ENCODE measurements around the gene ZNG1F. TPM values are rescaled to one million over a fixed set of nuclear protein-coding genes. Genes with fewer than 3 reads are reported as not detected.
A peak's percentile ranks its signal among the peaks of the same experiment; 100 is the strongest.
"Not testable (repeated sequence)": the region's sequence is repeated elsewhere in the genome, so short reads cannot be mapped to it uniquely, and the experiment has no call there.

Gene ZNG1F
- total RNA-seq, 1 donor from 2014 or later, result 14.2 TPM

DNA sequence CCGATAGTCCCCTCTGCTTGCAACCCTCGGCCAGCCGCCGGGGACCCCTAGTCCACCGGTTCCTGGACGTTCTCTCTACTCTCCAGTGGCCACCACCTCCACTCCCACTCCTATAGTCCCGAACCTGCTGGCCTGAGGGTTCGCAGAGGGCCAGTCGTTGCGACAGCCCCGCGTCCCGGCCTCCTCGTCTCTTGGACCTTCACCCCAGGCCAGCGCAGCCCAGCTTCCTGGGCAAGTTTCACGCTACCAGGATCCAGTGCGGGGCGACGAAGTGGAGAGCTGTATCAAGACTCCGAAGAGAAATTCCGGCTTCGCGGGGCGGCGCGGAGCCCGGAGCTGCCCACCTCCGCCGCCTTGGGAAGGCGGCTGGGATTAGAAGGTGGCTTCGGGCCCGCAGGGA lies 65.7 kb downstream of the ZNG1F start:
- H3K79me2 ChIP-seq (ENCODE audit: low read depth); H3K4me1 ChIP-seq; H3K27me3 Mint-ChIP-seq (ENCODE audit: insufficient read depth, low read depth); DNase-seq (ENCODE audit: low spot score); H3K4me1 Mint-ChIP-seq; H3K4me3 ChIP-seq; H3K36me3 ChIP-seq; H3K9me3 ChIP-seq (ENCODE audit: low read depth); H3K27ac ChIP-seq; H2AFZ ChIP-seq (replicated peaks); H3K4me2 ChIP-seq; H3K9me3 Mint-ChIP-seq; H4K20me1 ChIP-seq (ENCODE audit: low read depth); H3K36me3 Mint-ChIP-seq; H3F3A ChIP-seq (ENCODE audit: low read depth); H3K4me3 Mint-ChIP-seq; H3K27ac Mint-ChIP-seq; H3K9ac ChIP-seq: not testable (repeated sequence)
- TF ChIP-seq EZH2 (IDR thresholded peaks at IDR 0.05) (peak; percentile 16), EZH2phosphoT487 (IDR thresholded peaks at IDR 0.05) (peak; percentile 28)
- H3K27me3 ChIP-seq, result peaks cover 51% of the 10 kb centered on the region

GRCh38 chr9:41120696-41121095 lies 68.4 kb downstream of the ZNG1F start:
- H3K27ac Mint-ChIP-seq; H3K9me3 ChIP-seq (ENCODE audit: low read depth); H3K27ac ChIP-seq; H3K36me3 Mint-ChIP-seq; H3K36me3 ChIP-seq; H3K4me2 ChIP-seq; H3K4me1 ChIP-seq; H3K4me1 Mint-ChIP-seq; H4K20me1 ChIP-seq (ENCODE audit: low read depth); H3K27me3 Mint-ChIP-seq (ENCODE audit: insufficient read depth, low read depth); H3F3A ChIP-seq (ENCODE audit: low read depth); H3K79me2 ChIP-seq (ENCODE audit: low read depth); H3K4me3 Mint-ChIP-seq; H3K9ac ChIP-seq; H3K9me3 Mint-ChIP-seq; H2AFZ ChIP-seq (replicated peaks); DNase-seq (ENCODE audit: low spot score); H3K4me3 ChIP-seq: not testable (repeated sequence)
- peaks cover 55% of the 10 kb centered on the region for H3K27me3 ChIP-seq

DNA sequence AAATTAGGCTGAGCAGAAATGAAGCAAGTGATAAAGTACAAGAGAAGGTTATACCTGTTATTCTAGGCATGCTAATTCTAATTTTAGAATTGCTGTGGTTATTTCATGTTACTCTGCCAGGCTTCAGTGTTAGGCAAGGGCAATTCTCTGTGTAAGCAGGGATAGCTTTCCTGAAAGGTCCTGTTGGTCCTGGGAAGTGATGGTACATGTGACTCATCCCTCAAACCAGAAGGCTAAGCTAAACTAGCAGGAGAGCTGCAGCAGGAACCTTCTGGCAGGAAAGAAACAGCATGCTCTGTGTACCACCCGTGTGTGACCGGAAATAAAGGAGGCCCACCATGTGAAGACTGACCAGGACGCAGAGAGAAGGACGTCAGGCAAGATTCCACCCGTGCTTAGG lies 69.4 kb downstream of the ZNG1F start:
- H3K4me3 Mint-ChIP-seq; H3K27me3 Mint-ChIP-seq (ENCODE audit: insufficient read depth, low read depth); H3K27ac ChIP-seq; H3F3A ChIP-seq (ENCODE audit: low read depth); H3K4me2 ChIP-seq; H3K9ac ChIP-seq; DNase-seq (ENCODE audit: low spot score); H3K4me3 ChIP-seq; H2AFZ ChIP-seq (replicated peaks); H4K20me1 ChIP-seq (ENCODE audit: low read depth); H3K4me1 ChIP-seq; H3K79me2 ChIP-seq (ENCODE audit: low read depth); H3K4me1 Mint-ChIP-seq; H3K36me3 Mint-ChIP-seq; H3K36me3 ChIP-seq; H3K9me3 Mint-ChIP-seq; H3K9me3 ChIP-seq (ENCODE audit: low read depth); H3K27ac Mint-ChIP-seq: not testable (repeated sequence)
- peaks cover 49% of the 10 kb centered on the region for H3K27me3 ChIP-seq

DNA sequence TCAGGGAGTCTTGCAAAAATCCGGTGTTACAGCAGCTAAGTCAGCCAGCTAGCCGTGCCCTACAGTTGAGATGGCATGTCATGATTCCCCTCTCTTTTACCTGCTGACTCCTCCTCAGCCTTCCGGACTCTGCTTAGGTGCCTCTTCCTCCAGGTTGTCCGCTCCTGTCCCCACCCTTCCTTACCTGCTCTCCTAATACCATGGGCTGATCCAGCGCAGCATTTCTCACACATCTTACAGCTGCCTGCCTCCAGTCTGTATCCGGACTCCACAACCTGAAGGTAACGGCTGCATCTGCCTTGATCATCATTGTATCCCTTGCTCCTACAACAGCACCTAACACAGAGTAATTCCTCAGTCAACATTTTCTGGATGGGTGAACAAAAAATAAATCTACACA lies 69.8 kb downstream of the ZNG1F start:
- H3K4me3 Mint-ChIP-seq; H3F3A ChIP-seq (ENCODE audit: low read depth); H3K36me3 ChIP-seq; H3K4me2 ChIP-seq; H3K4me1 Mint-ChIP-seq; H3K4me1 ChIP-seq; H3K27ac ChIP-seq; H3K4me3 ChIP-seq; H3K9me3 Mint-ChIP-seq; H3K36me3 Mint-ChIP-seq; H2AFZ ChIP-seq (replicated peaks); H3K9ac ChIP-seq; DNase-seq (ENCODE audit: low spot score); H3K9me3 ChIP-seq (ENCODE audit: low read depth); H4K20me1 ChIP-seq (ENCODE audit: low read depth); H3K27me3 Mint-ChIP-seq (ENCODE audit: insufficient read depth, low read depth); H3K79me2 ChIP-seq (ENCODE audit: low read depth); H3K27ac Mint-ChIP-seq: not testable (repeated sequence)
- H3K27me3 ChIP-seq, result peaks cover 46% of the 10 kb centered on the region

DNA sequence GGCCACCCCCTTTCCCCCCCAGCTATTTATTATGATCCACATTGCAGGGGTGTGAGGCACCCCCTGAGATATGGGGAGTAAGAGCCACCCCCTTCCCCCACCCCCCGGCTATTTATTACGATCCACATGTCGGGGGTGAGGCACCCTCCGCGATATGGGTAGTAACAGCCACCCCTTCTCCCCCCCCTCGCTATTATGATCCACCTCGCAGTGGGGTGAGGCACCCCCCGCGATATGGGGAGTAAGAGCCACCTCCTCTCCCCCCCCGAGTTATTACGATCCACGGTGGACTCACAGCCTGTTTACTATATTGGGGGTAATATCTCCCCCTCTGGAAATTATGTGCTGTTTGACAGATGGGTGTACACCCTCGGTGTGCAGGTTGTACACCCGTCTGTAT lies 75.8 kb downstream of the ZNG1F start:
- not testable (repeated sequence) for H4K20me1 ChIP-seq (ENCODE audit: low read depth); H3K27ac ChIP-seq; H2AFZ ChIP-seq (replicated peaks); H3K79me2 ChIP-seq (ENCODE audit: low read depth); H3K4me2 ChIP-seq; H3K9me3 ChIP-seq (ENCODE audit: low read depth); H3K36me3 ChIP-seq; H3K36me3 Mint-ChIP-seq; H3K4me3 Mint-ChIP-seq; H3K27me3 Mint-ChIP-seq (ENCODE audit: insufficient read depth, low read depth); DNase-seq (ENCODE audit: low spot score); H3K27ac Mint-ChIP-seq; H3F3A ChIP-seq (ENCODE audit: low read depth); H3K4me1 Mint-ChIP-seq; H3K9ac ChIP-seq; H3K4me3 ChIP-seq; H3K4me1 ChIP-seq; H3K9me3 Mint-ChIP-seq
- peaks cover 43% of the 10 kb centered on the region for H3K27me3 ChIP-seq

GRCh38 chr9:41111414-41111813 lies 77.7 kb downstream of the ZNG1F start:
- not testable (repeated sequence) for H3K4me1 ChIP-seq; H3K9me3 Mint-ChIP-seq; DNase-seq (ENCODE audit: low spot score); H3K9me3 ChIP-seq (ENCODE audit: low read depth); H3K27me3 Mint-ChIP-seq (ENCODE audit: insufficient read depth, low read depth); H4K20me1 ChIP-seq (ENCODE audit: low read depth); H3K27ac ChIP-seq; H3K36me3 Mint-ChIP-seq; H3K4me3 ChIP-seq; H3K27ac Mint-ChIP-seq; H3K9ac ChIP-seq; H3K4me1 Mint-ChIP-seq; H3F3A ChIP-seq (ENCODE audit: low read depth); H2AFZ ChIP-seq (replicated peaks); H3K4me2 ChIP-seq; H3K79me2 ChIP-seq (ENCODE audit: low read depth); H3K36me3 ChIP-seq; H3K4me3 Mint-ChIP-seq
- peaks cover 45% of the 10 kb centered on the region for H3K27me3 ChIP-seq
